Activated T-helper 9 cell treated with anti-CD3 and anti-CD28 coated beads, Interleukin-2, amount 50 U/mL, for 16 hours (primary cell): ENCODE results near the gene PXDC1.
"Not testable (repeated sequence)": the region's sequence is repeated elsewhere in the genome, so short reads cannot be mapped to it uniquely, and the experiment has no call there.

Source experiments
- DNase-seq: peaks from one replicate; pipeline ENCODE4 v3.0.0-alpha.2; 2020; ENCODE audit warnings: low read depth

Gene PXDC1

GRCh38 chr6:3762359-3762758, 10.8 kb upstream of the PXDC1 start:
- no peak for DNase-seq

DNA sequence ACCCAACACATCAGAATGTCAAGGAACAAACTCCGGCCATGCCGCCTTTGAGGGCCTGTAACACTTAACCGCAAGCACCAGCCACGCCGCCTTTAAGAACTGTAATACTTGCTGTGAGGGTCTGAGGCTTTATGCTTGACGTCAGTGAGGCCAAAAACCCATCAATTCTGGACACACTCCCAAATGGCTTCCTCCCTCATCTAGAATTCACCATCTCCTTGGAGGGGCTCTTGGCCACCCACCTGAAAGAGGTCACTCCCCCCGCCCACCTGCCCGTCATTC, 10.4 kb upstream of the PXDC1 start:
- no peak for DNase-seq

GRCh38 chr6:3759646-3760232, 8.2 kb upstream of the PXDC1 start:
- DNase-seq = no peak

DNA sequence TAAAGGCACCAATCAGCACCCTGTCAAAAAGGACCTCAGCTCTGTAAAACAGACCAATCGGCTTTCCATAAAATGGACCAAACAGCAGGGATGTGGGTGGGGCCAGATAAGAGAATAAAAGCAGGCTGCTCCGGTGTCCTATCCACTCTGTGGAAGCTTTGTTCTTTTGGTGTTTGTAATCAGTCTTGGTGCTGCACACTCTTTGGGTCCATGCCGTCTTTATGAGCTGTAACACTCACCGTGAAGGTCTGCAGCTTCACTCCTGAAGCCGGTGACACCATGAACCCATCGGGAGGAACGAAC, 7.3 kb upstream of the PXDC1 start:
- no peak for DNase-seq

- DNase-seq = not testable (repeated sequence)
Measured at GRCh38 chr6:3757998-3758841, 6.7 kb upstream of the PXDC1 start.

- DNase-seq = no peak
Measured at GRCh38 chr6:3757241-3757641, 5.7 kb upstream of the PXDC1 start.

DNA sequence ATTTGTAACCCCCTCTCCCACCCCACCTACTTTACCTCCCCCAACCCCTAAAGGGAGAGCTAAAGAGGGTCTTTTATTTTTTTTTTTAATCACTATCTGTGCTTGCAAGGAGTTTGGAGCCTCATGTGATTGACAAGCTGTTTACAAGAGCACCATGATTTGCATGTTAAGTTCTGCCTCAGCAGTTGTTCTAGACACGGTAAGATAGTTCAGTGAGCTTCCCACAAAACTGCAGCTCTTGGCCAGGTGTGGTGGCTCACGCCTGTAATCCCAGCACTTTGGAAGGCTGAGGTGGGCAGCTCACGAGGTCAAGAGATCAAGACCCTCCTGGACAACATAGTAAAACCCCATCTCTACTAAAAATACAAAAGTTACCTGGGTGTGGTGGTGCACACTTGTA, 5.0 kb upstream of the PXDC1 start:
- no peak for DNase-seq

GRCh38 chr6:3755637-3756545, 4.4 kb upstream of the PXDC1 start:
- no peak for DNase-seq

DNA sequence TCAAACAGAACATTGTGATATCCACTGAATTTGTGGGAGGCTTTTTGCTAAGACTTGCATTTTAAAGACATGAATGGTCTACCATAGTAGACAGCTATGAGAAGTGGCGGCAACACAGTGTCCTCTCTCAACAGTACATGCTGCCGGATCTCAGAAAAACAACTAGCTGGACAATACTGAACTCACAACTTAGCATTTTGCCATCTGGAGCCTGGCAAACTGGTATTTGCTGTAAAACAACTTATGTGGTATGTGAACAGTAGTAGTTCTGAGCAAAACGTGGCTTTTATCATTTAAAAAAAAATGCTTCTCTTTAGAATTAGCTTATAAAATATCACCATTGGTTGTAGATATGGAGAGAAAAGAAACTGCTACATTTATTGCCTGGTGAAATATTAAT, 3.3 kb upstream of the PXDC1 start:
- no peak for DNase-seq

DNA sequence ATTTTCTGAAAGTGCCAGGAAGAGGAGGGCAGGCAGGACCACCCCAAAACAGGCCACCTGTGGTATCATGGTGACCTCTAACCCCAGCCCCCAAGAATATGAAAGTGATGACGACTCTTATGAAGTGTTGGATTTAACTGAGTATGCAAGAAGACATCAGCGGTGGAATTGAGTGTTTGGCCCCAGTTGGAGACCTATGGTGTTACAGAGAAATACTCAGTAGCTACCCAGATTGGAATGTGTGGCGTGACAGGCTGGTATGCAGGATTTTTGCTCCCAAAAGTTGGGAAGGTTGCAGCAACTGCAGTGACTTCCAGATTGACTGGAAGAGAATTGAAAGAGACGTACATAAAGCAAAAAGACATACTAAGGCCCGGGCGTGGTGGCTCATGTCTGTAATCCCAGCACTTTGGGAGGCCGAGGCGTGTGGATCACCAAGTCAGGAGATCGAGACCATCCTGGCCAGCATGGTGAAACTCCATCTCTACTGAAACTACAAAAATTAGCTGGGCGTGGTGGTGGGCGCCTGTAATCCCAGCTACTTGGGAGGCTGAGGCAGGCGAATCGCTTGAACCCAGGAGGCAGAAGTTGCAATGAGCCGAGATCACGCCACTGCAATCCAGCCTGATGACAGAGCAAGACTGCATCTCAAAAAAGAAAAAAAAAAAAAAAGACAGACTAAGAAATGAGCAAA, 2.7 kb upstream of the PXDC1 start:
- not testable (repeated sequence) for DNase-seq

GRCh38 chr6:3753228-3753835, 1.8 kb upstream of the PXDC1 start:
- no peak for DNase-seq

DNA sequence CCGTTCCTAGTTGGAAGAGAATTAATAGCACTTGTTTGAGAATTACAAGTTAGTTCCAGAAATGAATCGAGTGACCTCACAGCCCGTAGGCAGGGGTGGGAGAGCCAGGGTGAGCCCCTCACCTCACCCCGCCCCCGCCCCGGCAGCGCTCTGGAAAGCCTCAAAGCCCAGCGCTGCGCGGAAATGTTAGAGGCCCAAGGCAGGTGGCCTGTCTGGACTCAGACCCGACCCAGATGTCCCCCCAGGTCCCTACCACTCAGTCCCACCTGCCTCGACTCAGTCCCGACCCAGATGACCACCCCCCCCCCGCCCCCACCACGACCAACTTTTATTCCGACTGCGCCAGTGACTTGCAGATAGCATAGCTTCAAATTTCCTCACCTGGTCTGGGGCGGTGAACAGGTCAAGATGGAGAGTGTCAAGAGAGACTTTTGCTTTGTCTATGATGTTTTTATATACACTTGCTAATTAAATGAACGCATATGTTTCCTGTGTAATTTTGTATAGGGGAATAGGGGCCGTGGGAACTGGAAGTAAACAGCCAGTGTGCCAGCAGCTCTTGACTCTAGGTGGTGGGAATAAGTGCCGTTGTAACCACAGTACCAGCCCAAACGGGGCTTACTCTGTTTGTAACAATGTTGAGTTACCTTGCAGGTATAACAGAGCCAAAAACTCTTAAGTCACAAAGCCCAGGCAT, 1.2 kb upstream of the PXDC1 start:
- no peak for DNase-seq

GRCh38 chr6:3751730-3752530, 417 bp upstream of the PXDC1 start:
- peak; percentile 57 for DNase-seq

GRCh38 chr6:3750317-3751076, 1.0 kb downstream of the PXDC1 start:
- DNase-seq = no peak

DNA sequence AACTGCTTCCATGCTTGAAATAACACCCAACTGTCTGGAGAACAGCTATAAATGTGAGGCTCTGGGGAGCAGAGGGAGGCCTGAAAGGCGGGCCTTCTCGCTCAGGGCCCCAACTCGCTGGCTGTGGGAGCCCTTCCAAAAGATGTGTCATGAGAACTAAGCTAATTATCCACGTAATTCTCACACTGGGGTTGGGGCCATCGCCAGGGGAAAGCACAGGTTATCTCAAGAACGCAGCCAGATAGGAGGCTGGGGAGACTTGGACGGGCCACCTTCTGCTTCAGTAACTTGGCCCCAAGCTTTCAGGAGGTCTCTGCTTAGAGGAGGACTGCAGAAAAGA, 1.6 kb downstream of the PXDC1 start:
- DNase-seq = no peak

DNA sequence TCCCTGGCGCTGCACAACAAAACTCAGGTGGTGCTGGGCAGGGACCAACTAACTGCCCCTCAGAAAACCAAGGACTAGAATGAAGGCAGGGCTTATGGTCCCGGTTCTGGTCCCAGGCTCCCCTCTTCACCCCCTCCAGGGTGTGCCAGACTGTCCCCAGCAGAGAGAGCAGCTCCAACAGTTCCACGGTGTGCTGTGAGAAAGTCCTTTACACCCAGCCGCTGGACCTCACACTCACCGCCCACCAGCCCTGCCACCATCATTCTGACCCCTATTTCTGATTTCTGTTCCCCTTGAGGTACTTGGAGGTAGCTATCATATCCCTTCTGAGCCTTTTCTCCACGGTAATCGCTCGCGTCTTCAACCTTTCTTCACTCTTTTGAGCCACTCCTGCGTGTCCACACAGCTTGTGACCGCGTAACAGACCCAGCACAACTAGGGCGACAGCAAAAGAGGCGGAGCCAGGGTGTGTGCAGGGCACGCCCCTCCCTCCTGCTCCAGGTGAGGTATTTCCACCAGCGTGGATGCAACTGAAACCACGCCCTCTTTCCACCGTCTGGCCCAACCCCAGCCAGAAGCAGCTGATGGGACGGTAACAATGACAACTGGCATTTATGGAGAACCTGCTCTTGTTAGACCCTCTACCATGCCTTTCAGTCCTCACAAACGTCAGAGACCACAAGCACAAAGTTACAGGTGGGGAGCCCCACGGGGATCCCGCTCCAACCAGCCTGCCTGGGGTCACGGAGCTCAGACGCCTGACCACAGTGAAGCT, 2.3 kb downstream of the PXDC1 start:
- no peak for DNase-seq

GRCh38 chr6:3748208-3749066, 3.1 kb downstream of the PXDC1 start:
- no peak for DNase-seq

DNA sequence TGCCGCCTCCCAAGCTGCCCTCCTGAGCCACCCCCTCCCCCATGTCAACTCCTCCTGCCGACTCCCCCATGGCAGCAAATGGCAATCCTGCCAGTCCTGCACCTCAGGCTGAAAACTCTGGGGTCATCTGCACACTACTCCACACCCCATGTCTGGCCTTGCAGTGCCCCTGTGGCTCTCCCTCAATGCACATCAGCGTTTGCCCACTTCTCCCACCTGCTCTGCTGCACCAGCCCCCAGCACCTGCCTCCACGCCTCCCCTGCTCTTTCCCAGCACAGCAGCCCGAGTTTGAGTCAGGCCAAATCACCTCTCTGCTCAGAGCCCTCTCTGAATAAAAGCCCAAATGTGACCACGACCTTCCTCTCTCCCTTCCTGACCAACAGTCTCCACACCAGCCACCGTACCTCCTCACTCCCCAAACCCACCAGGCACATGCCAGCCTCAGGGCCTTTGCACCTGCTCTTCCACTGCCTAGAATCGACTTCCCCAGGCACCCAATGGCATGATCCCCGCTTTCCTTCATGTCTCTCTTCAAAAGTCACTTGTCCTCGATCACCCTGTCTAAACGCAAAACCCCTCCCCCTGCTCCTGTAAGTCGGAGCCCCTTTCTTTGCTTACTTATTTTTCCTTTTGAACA, 4.3 kb downstream of the PXDC1 start:
- no peak for DNase-seq
